Endothelial cell of umbilical vein (primary cell): ENCODE measurements around the gene CTNNA2. TPM values are rescaled to one million over a fixed set of nuclear protein-coding genes. Genes with fewer than 3 reads are reported as not detected.

Source experiments
- BruUV-seq: library from RNA; stranded (reverse); fragments of 400-500 nt; replicated peaks from 2 replicates; lab custom pipeline; 2021; lab: Mats Ljungman, UMichigan
- CTCF ChIA-PET: fragments of 300-600, 350-600 bp; sonication (Branson Sonifier 250); formaldehyde crosslinking; loops from one replicate; lab custom pipeline; 2021; ENCODE audit warnings: antibody characterized with exemption, inconsistent platforms; lab: Charles Lee
- POLR2A ChIA-PET: fragments of 300-600, 350-600 bp; sonication (Branson Sonifier 250); formaldehyde crosslinking; loops from one replicate; lab custom pipeline; 2021; ENCODE audit warnings: antibody characterized with exemption, inconsistent platforms; lab: Charles Lee
- DNase-seq: peaks from one replicate; pipeline ENCODE4 v3.0.0-alpha.2; 2011; ENCODE audit warnings: low read depth, low spot score
- FAIRE-seq: peaks from 2 replicates; lab custom pipeline; 2011; peaks lifted over from hg19 to GRCh38; lab: Jason Lieb, UNC
- H2AFZ ChIP-seq: 2 replicates; pipeline ENCODE4 v1.6.0; 2012; ENCODE audit warnings: low read depth, low read length, control low read depth, inconsistent platforms
- H3K27ac ChIP-seq: 2 replicates; pipeline ENCODE4 v1.5.1; 2011; ENCODE audit warnings: low read depth, mild to moderate bottlenecking, control low read depth, low read length, moderate library complexity; ENCODE audit not compliant: insufficient read depth
- H3K27me3 ChIP-seq, 2 experiments: 2 replicates each; pipeline versions ENCODE4 v1.6.0 to v1.6.1; 2011; ENCODE audit warnings: low read length in 2 of 2, mixed read lengths in 1 of 2; ENCODE audit not compliant: control insufficient read depth in 2 of 2, insufficient read depth in 2 of 2
- H3K36me3 ChIP-seq, 2 experiments: 2 replicates in 1 of 2; 3 replicates in 1 of 2; pipeline ENCODE4 v1.5.1; 2011; ENCODE audit warnings: low read length in 2 of 2, mild to moderate bottlenecking in 1 of 2, moderate library complexity in 1 of 2; ENCODE audit not compliant: control insufficient read depth in 2 of 2, insufficient read depth in 2 of 2; ENCODE audit errors: extremely low read depth in 1 of 2
- H3K4me1 ChIP-seq: 3 replicates; pipeline ENCODE4 v1.5.1; 2011; ENCODE audit warnings: mild to moderate bottlenecking, low read length; ENCODE audit not compliant: control insufficient read depth, insufficient read depth; ENCODE audit errors: extremely low read depth
- H3K4me2 ChIP-seq: 2 replicates; pipeline ENCODE4 v1.6.1; 2011; ENCODE audit warnings: low read length, control low read depth, mixed read lengths; ENCODE audit not compliant: insufficient read depth
- H3K4me3 ChIP-seq, 3 experiments: fragments of 200-600 bp in 1 of 3; sonication (generic), shearing (Covaris generic) in 1 of 3; replicated peaks in 1 of 3; 2 replicates each; pipeline ENCODE4 v1.5.1; 2011 to 2016; ENCODE audit warnings: control low read depth in 3 of 3, low read length in 3 of 3, mild to moderate bottlenecking in 2 of 3, inconsistent platforms in 1 of 3, low read depth in 1 of 3, moderate library complexity in 1 of 3; ENCODE audit not compliant: insufficient read depth in 1 of 3
- H3K79me2 ChIP-seq: 2 replicates; pipeline ENCODE4 v1.6.0; 2012; ENCODE audit warnings: low read length, inconsistent platforms; ENCODE audit not compliant: control insufficient read depth, insufficient read depth
- H3K9ac ChIP-seq: replicated peaks from 2 replicates; pipeline ENCODE3; 2011; ENCODE audit warnings: low read length, control low read depth; ENCODE audit not compliant: insufficient read depth; ENCODE audit errors: extremely low read depth
- H3K9me1 ChIP-seq: replicated peaks from 3 replicates; pipeline ENCODE4 v1.6.0; 2011; ENCODE audit warnings: mild to moderate bottlenecking, low read length; ENCODE audit not compliant: control insufficient read depth, insufficient read depth; ENCODE audit errors: extremely low read depth
- H3K9me3 ChIP-seq: replicated peaks from 2 replicates; pipeline ENCODE4 v1.5.1; 2012; ENCODE audit warnings: low read length, inconsistent platforms; ENCODE audit not compliant: control insufficient read depth, insufficient read depth
- H4K20me1 ChIP-seq: replicated peaks from 2 replicates; pipeline ENCODE3; 2011; ENCODE audit warnings: mild to moderate bottlenecking, low read length; ENCODE audit not compliant: control insufficient read depth, insufficient read depth; ENCODE audit errors: extremely low read depth
- EZH2 ChIP-seq: IDR thresholded peaks from 2 replicates; pipeline ENCODE4 v1.6.1; 2012; ENCODE audit warnings: borderline replicate concordance, low read depth, mild to moderate bottlenecking, moderate library complexity, low read length, inconsistent platforms; ENCODE audit not compliant: severe bottlenecking
- FOS ChIP-seq: IDR thresholded peaks from 2 replicates; pipeline ENCODE4 v1.6.1; 2011; ENCODE audit warnings: mild to moderate bottlenecking, low read length, moderate library complexity, borderline replicate concordance; ENCODE audit not compliant: insufficient read depth
- JUN ChIP-seq: IDR thresholded peaks from 2 replicates; pipeline ENCODE4 v1.6.1; 2011; ENCODE audit warnings: borderline replicate concordance, low read depth; ENCODE audit not compliant: insufficient read length, insufficient read depth
- POLR2A ChIP-seq: IDR thresholded peaks from 2 replicates; pipeline ENCODE4 v1.6.1; 2012; ENCODE audit warnings: low read depth, mild to moderate bottlenecking, control low read depth, low read length
- POLR2AphosphoS5 ChIP-seq: IDR thresholded peaks from 2 replicates; pipeline ENCODE4 v1.6.1; 2012; ENCODE audit warnings: low read depth, mild to moderate bottlenecking, control low read depth, low read length, moderate library complexity; ENCODE audit not compliant: insufficient read depth
- dilution Hi-C: fragments of 300-500 bp; cut with MboI; formaldehyde crosslinking; loops from one replicate; pipeline ENCODE4 v1.15.0; 2019; ENCODE audit warnings: low sequenced_read_pairs; ENCODE audit not compliant: extremely low pct_ligation_motif_present
- intact Hi-C: fragments of 100-400 bp; cut with micrococcal nuclease; formaldehyde crosslinking; loops from one replicate; pipeline ENCODE4 v1.10.0; 2022
- polyA plus RNA-seq, 4 experiments: library from polyadenylated mRNA; depleted of rRNA in 3 of 4; stranded (reverse) in 3 of 4; unstranded in 1 of 4; fragments of >200 nt; gene quantifications; 2 replicates each; pipeline versions ENCODE4 v1.2.1 to v1.2.3, GENCODE V29; 2011 to 2012; ENCODE audit warnings: missing spikeins in 1 of 4
- total RNA-seq: library from RNA; stranded (reverse); gene quantifications from 2 replicates; pipeline ENCODE4 v1.2.3, GENCODE V29; 2021
- TF ChIP-seq, protein P1 (sequence below): IDR thresholded peaks from 2 replicates; pipeline ENCODE4 v1.6.1; 2011; ENCODE audit not compliant: insufficient read depth, insufficient read length
- TF ChIP-seq, protein P2 (sequence below), 2 donors: IDR thresholded peaks; 1 replicate in 1 of 2; 2 replicates in 1 of 2; pipeline ENCODE4 v1.5.1; 2011; ENCODE audit warnings: low read length in 2 of 2, mild to moderate bottlenecking in 2 of 2, moderate library complexity in 2 of 2, control low read depth in 1 of 2, inconsistent platforms in 1 of 2, low read depth in 1 of 2; ENCODE audit not compliant: insufficient read depth in 1 of 2; ENCODE audit errors: extremely low read depth in 1 of 2

CTNNA2 gene
- total and polyA plus RNA-seq, 2 donors (not counting 3 experiments of a cell fraction or from before 2014, with no cell fraction given), result not detected

DNA sequence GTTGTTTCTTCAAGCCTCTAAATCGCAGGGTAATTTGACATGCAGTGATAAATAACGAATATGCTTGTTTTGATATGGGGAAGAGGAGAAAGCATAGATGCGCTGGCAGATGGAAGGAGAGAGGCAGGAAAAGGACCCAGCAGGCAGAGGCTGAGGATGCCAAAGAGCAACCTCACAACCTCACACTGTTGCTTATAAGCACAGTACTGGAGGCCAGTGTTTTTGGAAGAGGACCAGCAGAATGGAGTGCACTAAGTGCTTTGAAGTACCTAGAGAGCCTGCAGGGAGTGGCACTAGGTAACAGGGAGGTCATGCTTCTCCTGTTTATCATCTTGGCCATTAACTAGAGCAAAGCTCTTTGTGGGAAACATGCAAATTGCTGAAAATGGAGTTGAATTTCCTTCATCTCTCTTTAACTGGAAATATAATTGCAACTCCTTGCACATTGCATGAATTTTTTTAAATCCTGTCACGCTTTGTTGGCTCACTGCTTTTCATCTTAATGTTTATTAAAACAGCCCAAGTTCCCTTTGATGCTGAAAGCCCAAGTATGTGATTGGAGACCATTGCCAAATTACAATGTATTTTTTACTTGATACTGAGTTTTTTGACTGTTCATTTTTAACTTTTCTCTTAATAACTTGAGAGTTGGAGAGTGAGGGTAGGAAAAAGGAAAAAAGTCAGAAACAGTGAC is 555.3 kb downstream of the CTNNA2 start:
- CTCF ChIA-PET, result no interaction called here
- Histone ChIP-seq H3K36me3 (no peaks in the 10 kb centered on the region), H3K9ac (no peak overlapping the region), H3K79me2 (no peaks in the 10 kb centered on the region), H3K27me3 (no peaks in the 10 kb centered on the region), H3K9me1 (no peaks in the 10 kb centered on the region), H3K27ac (no peak overlapping the region), H3K4me2 (no peak overlapping the region), H2AFZ (no peak overlapping the region), H4K20me1 (no peaks in the 10 kb centered on the region), H3K4me3 (no peak overlapping the region), H3K4me1 (no peaks in the 10 kb centered on the region), H3K9me3 (peaks cover 3% of the 10 kb centered on the region)
- dilution Hi-C loops, result no loop called here
- TF ChIP-seq EZH2 (no peak), JUN (no peak), POLR2AphosphoS5 (no peak), POLR2A (no peak), FOS (no peak)
- TF ChIP-seq, protein P1, sequence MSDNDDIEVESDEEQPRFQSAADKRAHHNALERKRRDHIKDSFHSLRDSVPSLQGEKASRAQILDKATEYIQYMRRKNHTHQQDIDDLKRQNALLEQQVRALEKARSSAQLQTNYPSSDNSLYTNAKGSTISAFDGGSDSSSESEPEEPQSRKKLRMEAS, result no peak
- TF ChIP-seq, protein P2, sequence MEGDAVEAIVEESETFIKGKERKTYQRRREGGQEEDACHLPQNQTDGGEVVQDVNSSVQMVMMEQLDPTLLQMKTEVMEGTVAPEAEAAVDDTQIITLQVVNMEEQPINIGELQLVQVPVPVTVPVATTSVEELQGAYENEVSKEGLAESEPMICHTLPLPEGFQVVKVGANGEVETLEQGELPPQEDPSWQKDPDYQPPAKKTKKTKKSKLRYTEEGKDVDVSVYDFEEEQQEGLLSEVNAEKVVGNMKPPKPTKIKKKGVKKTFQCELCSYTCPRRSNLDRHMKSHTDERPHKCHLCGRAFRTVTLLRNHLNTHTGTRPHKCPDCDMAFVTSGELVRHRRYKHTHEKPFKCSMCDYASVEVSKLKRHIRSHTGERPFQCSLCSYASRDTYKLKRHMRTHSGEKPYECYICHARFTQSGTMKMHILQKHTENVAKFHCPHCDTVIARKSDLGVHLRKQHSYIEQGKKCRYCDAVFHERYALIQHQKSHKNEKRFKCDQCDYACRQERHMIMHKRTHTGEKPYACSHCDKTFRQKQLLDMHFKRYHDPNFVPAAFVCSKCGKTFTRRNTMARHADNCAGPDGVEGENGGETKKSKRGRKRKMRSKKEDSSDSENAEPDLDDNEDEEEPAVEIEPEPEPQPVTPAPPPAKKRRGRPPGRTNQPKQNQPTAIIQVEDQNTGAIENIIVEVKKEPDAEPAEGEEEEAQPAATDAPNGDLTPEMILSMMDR (IDR thresholded peaks at IDR 0.05; ENCODE audit: extremely low read depth in 1 of 2, insufficient read depth in 1 of 2, low read depth in 1 of 2, low read length in 2 of 2), result no peak
- POLR2A ChIA-PET, result no interaction called here
- DNase-seq (no peak), FAIRE-seq (no peak)
- intact Hi-C loops, result no loop called here
- no TSS peak for BruUV-seq
